HG03521 (cell line): ENCODE measurements around the gene DLGAP4.

Experiments used
- ATAC-seq: cut with Tn5 transposase; IDR thresholded peaks from one replicate; pipeline ENCODE4 v1.9.1; 2021; ENCODE audit warnings: mild to moderate bottlenecking, moderate library complexity; ENCODE audit not compliant: unreplicated experiment

DLGAP4 gene

DNA sequence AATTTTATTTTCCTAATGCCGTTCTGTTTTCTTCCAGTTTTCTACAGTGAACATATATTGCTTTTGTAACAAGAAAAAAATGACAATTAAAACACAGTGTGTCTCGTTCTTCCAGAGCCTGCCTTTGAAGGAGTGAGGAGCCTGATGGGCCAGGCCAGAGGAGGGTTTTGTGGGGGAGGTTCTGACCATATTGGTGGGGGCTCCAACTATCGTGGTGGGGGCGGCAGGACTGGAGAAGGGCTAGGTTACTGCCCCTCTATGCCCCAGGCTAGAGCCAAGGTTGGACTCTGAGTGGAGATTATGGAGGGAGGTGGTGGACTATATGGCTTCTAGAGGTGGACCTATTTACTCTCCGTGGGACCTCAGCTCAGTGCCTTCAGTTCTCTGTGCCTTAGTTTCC is 24.0 kb downstream of the DLGAP4 start:
- no peak for ATAC-seq

GRCh38 chr20:36331209-36331608 is 25.1 kb downstream of the DLGAP4 start:
- ATAC-seq: no peak

GRCh38 chr20:36333841-36334240 is 27.7 kb downstream of the DLGAP4 start:
- ATAC-seq: no peak

DNA sequence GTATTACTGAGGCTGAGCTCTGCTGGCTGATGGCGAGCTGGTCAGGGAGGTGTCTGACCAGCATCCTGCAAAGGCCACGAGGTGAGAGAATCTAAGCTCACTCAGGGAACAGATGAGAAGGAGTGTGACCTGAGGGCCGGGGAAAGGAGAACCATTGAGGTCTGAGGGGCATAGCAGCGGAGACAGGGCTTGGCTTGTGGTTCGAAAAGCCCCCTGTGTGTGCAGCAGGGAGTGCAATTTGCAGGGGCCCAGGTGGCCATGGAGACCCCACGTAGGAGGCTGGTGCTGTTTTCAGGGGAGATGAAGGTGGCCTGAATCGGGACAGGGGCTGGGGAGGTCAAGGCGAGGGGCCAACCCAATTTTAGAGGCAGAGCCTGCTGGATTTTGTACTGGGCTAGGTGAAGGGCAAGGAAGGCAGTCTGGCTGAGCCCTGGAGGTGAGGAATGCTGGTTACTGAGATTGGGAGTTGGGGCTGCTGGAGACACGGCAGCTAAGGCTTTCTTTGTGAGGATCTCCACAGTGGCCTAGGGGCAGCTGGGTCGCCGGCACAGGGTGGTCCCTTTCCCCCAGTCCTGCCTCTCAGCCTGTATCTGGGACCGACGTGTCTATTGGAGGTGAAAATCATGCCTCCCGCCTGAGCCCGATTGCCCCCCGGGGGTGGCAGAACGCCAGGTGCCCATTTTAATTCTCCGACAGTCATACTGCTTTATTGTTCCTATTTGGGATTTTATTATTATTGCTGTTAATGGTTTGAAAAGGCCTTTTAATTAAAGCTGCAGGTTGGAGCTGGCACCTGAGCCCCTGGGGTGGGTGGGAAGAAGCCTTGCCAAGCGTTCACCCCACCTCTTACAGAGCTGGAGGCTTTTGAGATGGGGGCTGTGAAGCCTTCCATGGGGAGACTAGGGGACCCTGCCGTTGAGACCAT is 28.4 kb downstream of the DLGAP4 start:
- no peak for ATAC-seq

DNA sequence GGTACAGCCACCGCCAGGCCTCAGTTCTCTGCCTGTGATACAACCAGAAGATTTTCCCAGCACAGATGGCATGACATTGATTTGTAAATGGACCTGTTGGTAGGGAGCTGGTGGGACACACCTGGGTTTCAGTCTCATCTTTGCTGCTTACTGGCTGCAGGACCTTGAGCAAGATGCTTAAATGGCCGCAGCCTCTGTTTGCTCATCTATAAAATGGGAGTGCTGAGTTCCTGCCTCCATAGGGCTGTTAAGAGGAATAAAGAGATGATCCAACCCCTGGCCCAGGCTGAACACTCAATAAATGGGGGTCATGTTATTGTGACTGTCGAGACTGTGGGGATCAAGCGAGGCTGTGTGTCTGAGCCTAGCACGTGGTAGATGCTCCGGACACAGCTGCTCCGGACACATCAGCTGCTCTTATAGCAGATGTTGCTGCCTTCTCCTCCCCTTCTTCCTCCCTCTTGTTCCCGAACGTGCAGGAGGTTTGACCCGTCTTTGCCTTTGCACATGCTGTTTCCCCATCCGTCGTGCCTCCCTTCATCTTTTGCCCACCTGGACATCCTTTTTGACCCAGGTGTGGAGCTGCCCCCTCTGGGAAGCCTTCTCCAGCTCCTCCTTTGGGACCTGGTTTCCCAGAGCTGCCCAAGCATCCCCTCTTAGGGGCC is 29.2 kb downstream of the DLGAP4 start:
- ATAC-seq: no peak

- ATAC-seq: no peak
Measured at GRCh38 chr20:36336204-36336603, 30.1 kb downstream of the DLGAP4 start.

DNA sequence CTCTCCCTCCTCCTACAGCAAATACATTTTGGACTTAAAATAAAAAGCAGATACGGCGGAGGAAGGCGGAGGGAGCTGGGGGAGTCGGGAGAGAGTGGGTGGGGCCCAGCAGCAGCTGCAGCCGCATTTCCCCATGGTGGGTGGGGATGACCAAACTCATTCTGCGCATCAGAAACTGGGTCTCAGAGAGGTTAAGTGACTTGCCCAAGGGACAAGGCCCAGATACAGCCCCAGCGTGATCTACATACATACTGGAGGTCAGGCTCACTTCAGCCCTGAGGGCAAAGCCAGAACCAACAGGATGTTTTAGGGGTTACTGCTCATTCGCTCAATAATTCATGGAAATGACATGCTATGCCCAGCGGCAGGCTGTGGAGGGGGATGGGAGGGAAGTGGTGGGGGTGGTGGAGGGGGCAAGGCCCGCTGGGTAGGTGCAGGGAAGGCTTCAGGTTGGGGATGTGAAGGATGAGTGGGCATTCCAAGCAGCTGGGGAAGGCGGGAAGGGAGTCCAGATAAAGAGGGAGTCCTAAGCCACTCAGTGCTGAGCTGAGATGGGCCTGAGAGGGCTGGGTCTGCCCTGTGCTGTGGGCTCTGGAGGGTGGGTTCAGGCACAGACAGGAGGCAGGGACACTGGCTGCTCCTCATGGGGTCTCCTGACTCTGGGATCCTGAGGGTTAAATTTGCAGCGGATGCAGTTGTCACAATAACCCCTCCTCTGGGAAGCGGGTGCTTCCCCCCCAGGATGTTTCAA is 31.0 kb downstream of the DLGAP4 start:
- no peak for ATAC-seq

- ATAC-seq: no peak
Measured at GRCh38 chr20:36337886-36338285, 31.7 kb downstream of the DLGAP4 start.

GRCh38 chr20:36339646-36340592 is 33.8 kb downstream of the DLGAP4 start:
- no peak for ATAC-seq

- no peak for ATAC-seq
Measured at GRCh38 chr20:36340593-36340990, 34.5 kb downstream of the DLGAP4 start.

DNA sequence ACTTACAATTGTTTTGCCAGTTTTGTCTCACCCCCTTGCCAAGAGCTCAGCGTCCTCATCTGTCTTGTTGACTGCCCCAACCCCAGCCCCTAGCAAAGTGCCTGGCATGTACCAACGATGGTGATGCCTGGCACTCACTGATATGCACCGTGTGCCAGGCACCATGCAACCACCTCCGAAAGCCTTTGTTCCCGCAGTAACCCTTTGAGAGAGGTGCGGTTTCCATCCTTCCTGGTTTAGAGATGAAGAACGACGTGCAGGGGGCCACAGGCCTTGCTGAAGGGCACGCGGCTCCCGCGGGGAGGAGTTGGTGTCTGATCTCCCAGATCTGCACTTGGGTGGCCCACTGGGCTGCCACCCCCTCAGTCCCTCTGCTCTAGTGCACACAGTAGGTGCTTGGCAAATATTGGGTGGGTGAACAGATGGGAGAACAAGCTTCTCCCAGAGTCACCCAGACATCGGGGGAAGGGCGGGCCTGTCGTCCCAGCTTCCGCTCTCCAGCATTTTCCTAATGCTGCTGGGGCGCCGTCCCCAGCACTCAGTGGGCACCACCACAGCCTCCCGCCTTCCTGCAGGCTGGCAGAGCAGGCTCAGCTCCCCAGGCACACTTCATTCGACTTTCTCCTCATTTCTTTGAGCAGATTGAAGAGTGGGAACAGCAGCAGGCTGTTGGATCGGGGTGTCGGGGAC is 35.3 kb downstream of the DLGAP4 start:
- ATAC-seq: no peak

GRCh38 chr20:36342331-36343120 is 36.4 kb downstream of the DLGAP4 start:
- ATAC-seq: no peak

- no peak for ATAC-seq
Measured at GRCh38 chr20:36343641-36344040, 37.5 kb downstream of the DLGAP4 start.

DNA sequence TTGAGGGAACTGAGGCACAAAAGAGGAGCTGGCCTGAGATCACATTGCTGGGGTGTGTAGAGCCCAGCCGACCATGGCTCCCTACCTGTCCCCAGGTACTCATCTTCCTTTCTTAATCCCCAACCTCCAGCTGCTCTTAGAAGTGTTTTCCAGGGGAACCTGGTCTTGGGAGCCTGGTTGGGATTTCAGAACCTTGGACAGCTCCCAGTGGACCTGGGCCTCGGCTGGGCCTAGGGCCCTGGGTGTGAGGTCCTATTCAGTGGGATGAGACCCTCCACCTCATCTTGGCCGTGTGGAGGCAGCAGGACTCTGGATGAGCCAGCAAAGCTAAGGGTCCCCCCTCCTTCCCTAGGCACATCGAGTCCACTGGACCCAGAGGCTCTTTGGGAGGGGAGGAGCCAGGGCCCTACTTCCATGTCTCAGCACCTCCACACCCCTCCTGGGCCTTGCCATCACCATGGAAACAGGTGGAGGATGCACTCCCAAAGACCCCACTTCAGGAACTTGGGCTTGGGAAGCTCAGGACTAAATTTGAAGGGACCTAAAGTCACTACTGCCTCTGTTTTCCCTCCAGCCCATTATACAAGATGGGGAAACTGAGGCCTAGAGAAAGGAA is 38.5 kb downstream of the DLGAP4 start:
- ATAC-seq: no peak

GRCh38 chr20:36346256-36346655 is 40.1 kb downstream of the DLGAP4 start:
- ATAC-seq: no peak

GRCh38 chr20:36349384-36350170 is 43.4 kb downstream of the DLGAP4 start:
- ATAC-seq: no peak

- no peak for ATAC-seq
Measured at GRCh38 chr20:36350439-36350838, 44.3 kb downstream of the DLGAP4 start.

DNA sequence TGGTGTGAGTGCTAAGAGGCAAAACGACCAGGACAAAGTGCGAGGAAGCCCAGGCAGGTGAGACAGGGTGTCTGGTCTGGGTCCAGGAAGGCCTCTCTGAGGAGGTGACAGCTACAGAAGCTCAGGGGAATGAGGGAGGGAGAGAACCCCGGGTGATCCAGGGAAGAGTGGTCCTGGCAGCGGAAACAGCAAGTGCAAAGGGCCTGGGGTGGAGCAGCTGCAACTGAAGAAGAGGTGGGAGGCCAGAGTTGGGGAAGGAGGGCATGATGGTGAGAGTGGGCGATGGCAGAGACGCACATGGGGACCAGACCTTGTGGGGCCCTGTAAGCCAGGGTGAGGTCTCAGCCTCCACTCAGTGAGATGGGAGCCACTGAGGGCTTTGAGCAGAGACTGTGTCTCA is 45.8 kb downstream of the DLGAP4 start:
- ATAC-seq: no peak
